GM18873 (cell line): Measurements from ENCODE around the gene DYNLRB1.

Experiments
- ATAC-seq: cut with Tn5 transposase; IDR thresholded peaks from one replicate; pipeline ENCODE4 v1.9.1; 2021; ENCODE audit warnings: mild to moderate bottlenecking, moderate library complexity, moderate number of reproducible peaks; ENCODE audit not compliant: unreplicated experiment, low FRiP score

The DYNLRB1 gene

DNA sequence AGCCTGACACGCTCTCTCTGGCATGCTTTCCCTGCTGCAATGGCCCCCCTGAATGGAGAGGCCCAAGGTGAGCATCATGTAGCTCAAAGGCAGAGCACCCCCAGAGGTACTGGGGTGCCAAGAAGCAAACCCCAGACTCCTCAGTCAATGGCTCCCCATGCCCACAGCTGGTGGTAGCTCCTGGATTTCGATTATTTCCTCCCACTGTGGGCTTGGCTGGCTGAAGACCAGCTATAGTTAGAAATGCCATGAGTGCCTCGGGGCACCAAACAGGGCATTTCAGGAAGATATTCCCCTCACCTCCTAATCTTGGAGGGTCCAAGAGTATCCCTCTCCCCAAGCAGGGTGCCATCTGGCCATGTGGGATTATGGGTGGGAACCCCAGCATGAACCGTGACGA, 59.0 kb downstream of the DYNLRB1 start:
- no peak for ATAC-seq

DNA sequence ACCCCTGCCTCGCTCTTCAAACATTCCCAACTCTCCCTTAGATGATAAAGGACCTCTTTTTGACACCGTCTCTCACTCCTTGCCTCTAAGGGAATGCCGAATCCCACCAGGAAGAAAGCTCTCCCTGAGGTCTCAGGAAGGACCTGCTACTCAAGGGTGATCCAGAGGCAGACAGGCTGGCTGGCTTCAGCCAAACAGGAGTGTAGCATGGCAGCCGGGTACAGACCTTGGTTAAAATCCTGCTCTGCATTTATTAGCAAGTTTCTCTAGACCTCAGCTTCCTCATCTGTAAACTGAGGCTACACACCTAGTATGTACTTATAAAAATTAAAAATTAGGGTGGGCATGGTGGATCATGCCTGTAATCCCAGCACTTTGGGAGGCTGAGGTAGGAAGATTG, 59.5 kb downstream of the DYNLRB1 start:
- ATAC-seq, result no peak

DNA sequence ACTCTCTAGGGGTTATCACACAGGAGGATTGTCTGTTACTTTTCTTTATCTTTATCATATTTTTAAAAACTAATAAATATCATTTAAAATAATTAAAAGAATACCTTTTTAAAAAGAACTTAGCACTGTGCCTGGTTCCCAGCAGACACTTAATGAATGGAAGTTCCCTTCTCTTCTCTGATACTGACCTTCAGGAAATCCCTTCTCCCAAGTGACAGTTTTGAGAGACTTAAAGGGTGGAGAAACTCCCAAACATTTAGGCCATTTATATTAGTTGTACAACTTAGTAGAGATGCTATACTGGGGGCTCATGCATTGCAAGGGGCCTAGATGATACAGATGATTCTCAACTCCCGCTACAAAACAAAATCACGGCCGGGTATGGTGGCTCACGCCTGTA, 60.8 kb downstream of the DYNLRB1 start:
- ATAC-seq, result no peak

DNA sequence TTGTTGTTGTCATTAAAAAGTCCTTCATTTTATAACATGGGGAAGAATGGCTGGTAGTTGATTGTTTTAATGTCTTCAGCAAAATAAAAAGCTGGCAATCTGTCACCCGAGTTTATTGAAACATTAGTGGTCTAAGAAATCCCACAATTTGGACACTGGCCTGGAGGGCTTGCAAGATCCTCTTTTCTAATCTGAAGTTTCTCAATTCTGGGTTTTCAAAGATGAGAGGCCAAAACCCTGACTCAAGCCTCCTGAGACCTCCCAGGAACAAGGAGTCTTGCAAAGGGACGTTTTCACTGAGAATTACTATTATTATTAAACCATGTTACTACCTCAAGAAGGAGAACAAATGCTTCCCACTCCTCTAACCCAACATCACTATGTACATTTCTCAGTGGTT, 61.8 kb downstream of the DYNLRB1 start:
- ATAC-seq, result no peak

DNA sequence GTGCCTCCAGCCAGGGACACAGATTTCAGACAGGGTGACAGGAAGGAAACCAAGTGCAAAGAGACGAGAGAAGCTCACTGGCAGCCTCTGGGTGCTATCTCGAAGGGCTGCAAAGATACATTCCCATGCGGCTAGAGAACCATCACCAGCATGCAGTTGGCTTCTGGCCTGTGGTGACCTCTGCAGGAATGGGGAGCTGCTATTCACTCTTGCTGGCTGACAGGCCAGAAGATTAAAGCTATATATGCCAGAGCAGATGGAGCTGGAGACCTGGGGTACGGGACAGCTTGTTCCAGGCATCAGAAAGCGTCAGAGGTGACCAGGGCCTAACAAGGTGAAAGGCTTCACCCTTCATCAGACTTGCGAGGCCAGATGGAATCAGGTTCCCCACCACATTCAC, 62.3 kb downstream of the DYNLRB1 start:
- ATAC-seq, result no peak

DNA sequence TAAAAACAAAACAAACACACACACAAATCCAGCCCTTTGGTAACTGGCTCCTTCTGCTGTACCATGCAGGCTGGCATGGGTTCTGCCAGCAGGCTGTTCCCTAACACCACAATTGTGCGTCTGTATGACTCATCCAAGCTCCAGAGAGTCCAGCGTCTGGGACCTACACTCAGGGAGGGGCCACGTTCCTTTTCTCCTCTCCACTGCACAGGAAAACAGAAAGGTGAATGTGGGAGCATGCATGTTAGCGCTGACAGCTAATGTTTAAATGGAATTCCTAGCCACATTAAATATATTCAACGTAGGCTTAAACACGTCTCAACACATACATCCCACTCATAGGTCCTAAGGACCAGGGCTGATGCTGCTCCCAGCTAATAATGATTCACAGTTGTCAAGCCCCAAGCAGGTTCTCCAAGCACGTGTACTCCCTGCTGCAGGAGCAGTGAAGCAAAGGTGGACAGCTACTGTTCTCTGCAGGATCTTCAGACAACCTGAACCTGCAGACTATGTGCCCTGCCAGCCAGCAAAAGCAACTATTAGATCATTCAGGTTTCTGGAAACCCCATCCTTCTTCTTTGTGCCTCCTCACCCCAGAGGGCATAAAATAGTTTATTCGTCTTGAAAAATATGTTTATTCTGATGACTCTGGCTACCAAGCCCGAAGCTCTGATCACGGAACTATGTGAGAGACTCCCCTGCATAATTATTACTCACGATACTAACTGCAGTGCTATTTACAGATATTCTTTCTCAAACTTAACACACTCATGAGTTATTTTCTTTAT, 63.2 kb downstream of the DYNLRB1 start:
- no peak for ATAC-seq

DNA sequence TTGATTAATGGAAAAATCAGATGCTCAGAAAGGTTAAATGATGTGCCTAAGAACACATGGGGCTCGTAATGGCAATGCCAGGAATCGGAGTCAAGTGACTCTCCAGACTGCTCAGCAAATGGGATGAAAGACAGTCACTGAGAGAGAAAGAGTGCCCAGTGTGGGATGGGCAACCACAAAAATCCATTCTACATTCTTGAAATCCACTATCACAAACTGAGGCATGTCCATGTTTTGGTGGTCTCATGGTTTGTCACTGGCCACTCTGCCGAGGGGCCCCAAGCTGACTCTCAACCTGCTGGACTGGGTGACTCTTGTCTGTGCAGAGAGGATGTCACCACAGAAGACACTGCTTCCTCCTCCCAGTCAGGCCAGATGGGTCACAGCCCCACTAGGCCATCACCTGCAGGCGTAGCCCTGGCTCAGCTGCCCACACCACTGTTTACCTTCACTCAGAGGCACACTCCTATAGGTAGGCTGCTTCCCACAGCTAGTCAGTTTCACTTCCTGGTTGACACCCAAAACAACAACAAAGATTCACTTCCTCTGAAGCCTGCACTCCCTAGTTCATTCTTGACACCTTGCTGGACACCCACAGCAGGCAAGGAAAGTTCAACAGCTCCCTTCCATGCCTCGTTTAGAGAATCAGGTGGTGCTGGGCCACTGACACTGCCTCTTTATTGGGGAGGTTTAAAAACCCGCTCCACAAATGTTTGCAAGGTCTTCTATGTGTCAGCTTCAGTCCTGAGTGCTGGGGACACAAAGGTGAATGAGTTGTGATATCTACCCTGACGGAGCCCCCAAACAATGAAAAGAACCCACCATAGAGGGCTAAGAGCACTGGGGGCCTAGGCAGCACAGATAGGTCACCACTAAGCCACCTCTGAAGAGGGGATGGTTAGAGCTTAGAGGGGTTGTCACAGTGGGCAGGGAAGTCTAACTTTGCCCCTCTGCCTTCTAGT, 64.0 kb downstream of the DYNLRB1 start:
- ATAC-seq, result no peak

DNA sequence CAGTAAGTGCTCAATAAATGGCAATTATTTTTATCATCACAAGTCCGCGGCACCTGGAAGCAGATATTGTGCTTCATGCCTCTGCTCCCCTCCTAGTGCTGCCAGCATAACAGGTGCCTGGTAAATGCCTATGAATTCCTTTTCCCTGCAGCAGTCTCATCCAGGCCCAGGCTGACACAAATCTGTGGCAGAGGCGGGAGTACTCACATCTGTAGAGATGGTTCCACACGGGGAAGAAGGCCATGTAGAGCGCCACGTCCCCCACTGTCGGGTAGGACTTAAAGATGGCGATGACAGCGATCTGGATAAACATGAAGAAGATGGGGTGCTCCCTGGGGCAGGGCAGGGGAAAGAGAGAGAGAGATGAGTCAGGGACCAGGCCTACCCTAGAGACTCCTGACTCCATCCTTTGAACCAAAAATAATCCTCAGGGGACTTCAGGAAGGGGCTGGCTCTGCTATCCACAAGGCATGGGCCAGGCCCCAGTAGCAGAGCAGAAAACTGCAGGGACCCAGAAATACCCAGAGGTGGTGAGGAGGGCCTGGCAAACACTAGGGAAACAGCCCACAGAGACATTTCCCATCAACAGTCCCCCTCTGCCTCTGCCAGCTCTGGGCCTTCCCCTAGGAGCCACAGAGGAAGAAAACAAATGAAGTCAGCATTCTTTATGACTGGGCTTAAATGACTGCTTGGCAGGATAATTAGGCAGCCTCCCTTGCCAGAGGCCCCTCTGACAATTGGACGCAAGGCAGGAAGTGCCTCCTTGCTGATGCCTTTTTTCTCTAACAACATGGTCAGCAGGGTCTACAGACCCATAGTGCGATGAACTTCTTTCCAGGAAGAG, 65.3 kb downstream of the DYNLRB1 start:
- no peak for ATAC-seq

DNA sequence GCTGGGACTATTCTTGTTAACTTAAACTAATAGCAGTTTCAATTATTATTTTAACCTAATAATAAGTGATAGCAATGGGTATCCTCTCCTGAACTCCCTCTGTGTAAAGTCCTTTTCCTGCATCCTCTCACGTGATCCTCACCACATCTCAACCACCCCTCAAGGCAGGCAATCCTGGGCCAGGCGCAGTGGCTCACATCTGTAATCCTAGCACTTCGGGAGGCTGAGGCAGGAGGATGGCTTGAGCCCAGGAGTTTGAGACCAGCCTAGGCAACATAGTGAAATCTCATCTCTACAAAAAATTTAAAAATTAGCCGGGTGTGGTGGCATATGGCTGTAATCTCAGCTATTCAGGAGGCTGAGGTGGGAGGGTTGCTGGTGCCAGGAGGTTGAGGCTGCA, 66.0 kb downstream of the DYNLRB1 start:
- ATAC-seq, result no peak

DNA sequence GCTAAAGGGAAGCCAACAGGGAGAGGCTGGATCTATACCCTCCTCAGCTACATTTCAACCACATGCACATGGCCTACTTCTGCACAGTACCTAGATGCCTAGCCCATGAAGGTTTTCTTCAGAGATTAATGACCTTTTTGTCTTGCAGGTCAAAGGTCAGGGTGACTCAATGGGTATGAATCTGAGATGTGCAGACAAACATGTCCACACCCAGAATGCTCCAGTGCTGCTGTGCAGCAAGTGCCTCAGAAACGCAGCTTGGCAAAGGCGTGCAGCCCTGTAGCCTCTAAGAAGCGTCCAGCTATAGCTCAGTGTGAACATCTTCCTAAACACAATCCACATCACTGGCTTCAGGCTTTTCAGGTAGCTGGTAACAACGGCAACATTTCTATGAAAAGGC, 66.7 kb downstream of the DYNLRB1 start:
- ATAC-seq, result no peak

DNA sequence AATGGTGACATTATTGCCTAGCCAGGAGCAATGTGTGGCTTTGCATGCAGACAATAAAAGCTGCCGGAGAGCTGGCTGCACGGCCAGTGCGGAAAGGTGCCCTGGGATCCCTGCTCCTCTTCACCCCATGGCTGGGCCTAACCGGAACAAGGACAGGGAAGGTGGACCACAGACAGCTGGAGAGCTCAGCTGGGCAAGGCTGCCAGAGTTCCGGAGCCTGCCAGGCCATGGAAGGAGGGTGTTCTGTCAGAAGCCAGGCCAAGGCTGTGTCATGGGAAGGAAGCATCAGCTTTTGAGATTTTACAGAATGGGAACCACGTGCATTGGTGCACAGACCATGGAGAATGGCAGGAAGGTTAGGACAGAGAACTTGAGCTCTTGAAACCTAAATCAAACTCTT, 67.3 kb downstream of the DYNLRB1 start:
- no peak for ATAC-seq

DNA sequence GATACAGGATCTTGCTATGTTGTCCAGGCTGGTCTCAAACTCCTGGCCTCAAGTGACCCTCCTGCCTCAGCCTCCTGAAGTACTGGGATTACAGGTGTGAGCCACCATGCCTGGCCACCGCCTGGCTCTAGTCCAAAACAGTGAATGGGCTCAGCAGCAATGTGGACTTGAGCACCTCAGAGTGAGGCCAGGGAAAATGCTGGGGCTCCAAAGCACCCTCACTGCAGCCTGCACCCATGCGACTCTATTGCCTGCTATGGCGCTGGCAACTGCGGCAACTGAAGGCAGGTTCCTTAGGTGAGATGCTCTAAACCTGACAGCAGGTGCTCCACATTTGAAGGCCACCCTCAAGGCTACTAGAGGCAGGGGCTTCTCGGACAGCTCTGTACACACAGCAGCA, 68.8 kb downstream of the DYNLRB1 start:
- ATAC-seq, result no peak

DNA sequence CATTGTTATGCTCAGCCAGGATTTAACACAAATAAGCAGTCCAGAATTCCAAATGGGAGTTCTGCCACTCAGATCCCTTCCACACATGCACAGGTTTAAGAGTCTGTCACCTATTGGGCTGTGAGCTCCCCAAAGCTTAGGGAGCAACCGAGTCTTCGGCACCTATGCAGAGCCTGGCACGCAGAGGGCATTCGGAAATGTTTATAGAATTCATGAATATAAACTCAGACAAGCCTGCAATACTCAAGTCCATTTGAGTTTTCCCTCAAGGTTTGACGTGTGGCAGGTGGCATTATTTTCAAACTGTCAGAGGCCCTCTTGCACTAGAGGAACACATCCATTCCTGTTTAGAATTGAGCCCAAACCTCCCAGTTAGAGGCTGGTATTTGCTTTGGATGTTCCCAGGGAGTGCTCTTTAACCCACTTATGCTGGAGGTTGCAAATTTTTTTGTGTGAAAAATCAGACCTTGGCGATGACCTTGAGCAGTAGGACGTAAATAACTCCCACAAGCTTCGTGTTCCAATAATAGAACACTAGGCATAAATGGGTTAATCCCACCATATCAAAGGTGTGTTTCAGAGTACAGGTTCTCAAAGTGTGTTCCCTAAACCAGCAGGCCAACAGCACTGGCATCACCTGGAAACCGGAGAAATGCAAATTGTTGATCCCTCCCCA, 70.4 kb downstream of the DYNLRB1 start:
- ATAC-seq, result no peak
